Stimulated activated CD8-positive, alpha-beta memory T cell treated with anti-CD3 and anti-CD28 coated beads, Interleukin-4, amount 100 ng/mL, for 24 hours (primary cell): Measurements from ENCODE around the gene ENTR1.
A peak's percentile ranks its signal among the peaks of the same experiment; 100 is the strongest.
"Not testable (repeated sequence)": the region's sequence is repeated elsewhere in the genome, so short reads cannot be mapped to it uniquely, and the experiment has no call there.

Source experiments
- DNase-seq: peaks from one replicate; pipeline ENCODE4 v3.0.0-alpha.2; 2020; ENCODE audit warnings: low read depth

Gene ENTR1

GRCh38 chr9:136419092-136419420 is 8.6 kb upstream of the ENTR1 start:
- DNase-seq: no peak

- DNase-seq: no peak
These were observed 8.0 kb upstream of the ENTR1 start for GRCh38 chr9:136418182-136419091.

GRCh38 chr9:136416914-136417313 is 6.5 kb upstream of the ENTR1 start:
- no peak for DNase-seq

- DNase-seq: no peak
These were observed 6.0 kb upstream of the ENTR1 start for GRCh38 chr9:136416427-136416826.

GRCh38 chr9:136412962-136413361 is 2.5 kb upstream of the ENTR1 start:
- DNase-seq: no peak

- DNase-seq: no peak
These were observed 964 bp upstream of the ENTR1 start for GRCh38 chr9:136411378-136411777.

- no peak for DNase-seq
These were observed 608 bp downstream of the ENTR1 start for GRCh38 chr9:136409557-136410455.

- no peak for DNase-seq
These were observed 2.5 kb downstream of the ENTR1 start for GRCh38 chr9:136407911-136408310.

GRCh38 chr9:136407061-136407460 is 3.4 kb downstream of the ENTR1 start:
- DNase-seq: not testable (repeated sequence)

GRCh38 chr9:136405904-136406303 is 4.5 kb downstream of the ENTR1 start:
- DNase-seq: not testable (repeated sequence)

- no peak for DNase-seq
These were observed 4.9 kb downstream of the ENTR1 start for GRCh38 chr9:136405481-136405880.

- no peak for DNase-seq
These were observed 5.6 kb downstream of the ENTR1 start for GRCh38 chr9:136404801-136405136.

- DNase-seq: no peak
These were observed 6.3 kb downstream of the ENTR1 start for GRCh38 chr9:136403915-136404800.

GRCh38 chr9:136403538-136403914 is 6.9 kb downstream of the ENTR1 start:
- peak; percentile 64 for DNase-seq

- DNase-seq: no peak
These were observed 8.3 kb downstream of the ENTR1 start for GRCh38 chr9:136402067-136402466.

GRCh38 chr9:136401173-136401922 is 9.1 kb downstream of the ENTR1 start:
- no peak for DNase-seq

- peak; percentile 83 for DNase-seq
These were observed 10.2 kb downstream of the ENTR1 start, which contains the start of gene SNAPC4 for GRCh38 chr9:136400038-136400834. SNAPC4 (minus strand) TSS chr9:136400170; CDS start chr9:136398428, 1,742 bp downstream.

GRCh38 chr9:136399176-136400037 is 11.0 kb downstream of the ENTR1 start:
- no peak for DNase-seq

GRCh38 chr9:136398286-136398685 is 12.1 kb downstream of the ENTR1 start:
- no peak for DNase-seq
